GM18951 (cell line): Measurements from ENCODE around the gene IL1RL1.
"Not testable (repeated sequence)": the region's sequence is repeated elsewhere in the genome, so short reads cannot be mapped to it uniquely, and the experiment has no call there.

Source experiments
- POLR2A ChIP-seq: IDR thresholded peaks from 4 replicates; pipeline ENCODE4 v1.6.1; 2011; ENCODE audit warnings: mild to moderate bottlenecking; ENCODE audit not compliant: insufficient read length, insufficient read depth; ENCODE audit errors: extremely low read depth
- in situ Hi-C: fragments of 300-500 bp; cut with MboI; formaldehyde crosslinking; loops from one replicate; pipeline ENCODE4 v1.12.0; 2022; ENCODE audit warnings: low sequenced_read_pairs, mixed read lengths, inconsistent platforms; ENCODE audit not compliant: unreplicated experiment

The IL1RL1 gene

GRCh38 chr2:102302458-102302857 is 8.9 kb upstream of the IL1RL1 start:
- no peak for TF ChIP-seq POLR2A
- in situ Hi-C loops: no loop called here

- in situ Hi-C loops: no loop called here
- no peak for TF ChIP-seq POLR2A
These were observed 7.8 kb upstream of the IL1RL1 start for GRCh38 chr2:102303589-102303988.

GRCh38 chr2:102304268-102304667 is 7.1 kb upstream of the IL1RL1 start:
- in situ Hi-C loops: no loop called here

GRCh38 chr2:102304711-102305611 is 6.4 kb upstream of the IL1RL1 start:
- no peak for TF ChIP-seq POLR2A

More at GRCh38 chr2:102304268-102304667, 7.1 kb upstream of the IL1RL1 start:
- no peak for TF ChIP-seq POLR2A

GRCh38 chr2:102306125-102306524 is 5.2 kb upstream of the IL1RL1 start:
- in situ Hi-C loops: no loop called here
- no peak for TF ChIP-seq POLR2A

More at GRCh38 chr2:102304711-102305611, 6.4 kb upstream of the IL1RL1 start:
- in situ Hi-C loops: no loop called here

- in situ Hi-C loops: no loop called here
These were observed 1.7 kb downstream of the IL1RL1 start for GRCh38 chr2:102313025-102313424.

GRCh38 chr2:102313471-102313870 is 2.1 kb downstream of the IL1RL1 start:
- in situ Hi-C loops: no loop called here
- TF ChIP-seq POLR2A: no peak

More at GRCh38 chr2:102313025-102313424, 1.7 kb downstream of the IL1RL1 start:
- no peak for TF ChIP-seq POLR2A

GRCh38 chr2:102313950-102314349 is 2.6 kb downstream of the IL1RL1 start:
- in situ Hi-C loops: no loop called here
- no peak for TF ChIP-seq POLR2A

GRCh38 chr2:102315921-102316320 is 4.6 kb downstream of the IL1RL1 start:
- TF ChIP-seq POLR2A: no peak
- in situ Hi-C loops: no loop called here

- no peak for TF ChIP-seq POLR2A
- in situ Hi-C loops: no loop called here
These were observed 6.4 kb downstream of the IL1RL1 start for GRCh38 chr2:102317715-102318114.

- TF ChIP-seq POLR2A: no peak
- in situ Hi-C loops: no loop called here
These were observed 7.1 kb downstream of the IL1RL1 start for GRCh38 chr2:102318437-102318836.

- in situ Hi-C loops: no loop called here
- TF ChIP-seq POLR2A: no peak
These were observed 10.8 kb downstream of the IL1RL1 start for GRCh38 chr2:102321941-102322719.

- in situ Hi-C loops: not testable (repeated sequence)
These were observed 13.6 kb downstream of the IL1RL1 start for GRCh38 chr2:102324914-102325313.
